WERI-Rb-1 (cell line): ENCODE measurements around the gene NCEH1.
A peak's percentile ranks its signal among the peaks of the same experiment; 100 is the strongest.
"Not testable (repeated sequence)": the region's sequence is repeated elsewhere in the genome, so short reads cannot be mapped to it uniquely, and the experiment has no call there.

Experiments used
- DNase-seq: peaks from one replicate; pipeline ENCODE4 v3.0.0-alpha.2; 2020
- H3K27ac ChIP-seq: fragments of 250-450 bp; sonication (Bioruptor Pico); 2 replicates; pipeline ENCODE4 v1.5.1; 2020; ENCODE audit warnings: mild to moderate bottlenecking, moderate library complexity
- H3K27me3 ChIP-seq: fragments of 250-450 bp; sonication (Bioruptor Pico); 2 replicates; pipeline ENCODE4 v1.5.1; 2021; ENCODE audit warnings: mild to moderate bottlenecking, low read depth, moderate library complexity; ENCODE audit not compliant: insufficient read depth, severe bottlenecking
- H3K36me3 ChIP-seq: fragments of 250-450 bp; sonication (Bioruptor Pico); 2 replicates; pipeline ENCODE4 v1.5.1; 2020; ENCODE audit warnings: mild to moderate bottlenecking, moderate library complexity
- H3K4me3 ChIP-seq: 2 replicates; pipeline ENCODE4 v1.5.1; 2011; ENCODE audit warnings: low read depth, mild to moderate bottlenecking, control low read depth, low read length
- H3K9me3 ChIP-seq: fragments of 250-450 bp; sonication (Bioruptor Pico); 2 replicates; pipeline ENCODE4 v1.5.1; 2021; ENCODE audit warnings: mild to moderate bottlenecking, moderate library complexity; ENCODE audit not compliant: severe bottlenecking
- CTCF ChIP-seq: IDR thresholded peaks from 2 replicates; pipeline ENCODE4 v1.5.1; 2011; ENCODE audit warnings: low read depth, mild to moderate bottlenecking, control low read depth, inconsistent platforms, low read length

NCEH1 gene

GRCh38 chr3:172601066-172601832, 109.6 kb downstream of the NCEH1 start:
- Histone ChIP-seq H3K36me3 (no peaks in the 10 kb centered on the region), H3K9me3 (no peaks in the 10 kb centered on the region), H3K4me3 (no peak overlapping the region), H3K27me3 (no peaks in the 10 kb centered on the region), H3K27ac (no peak overlapping the region)
- DNase-seq: no peak
- no peak for TF ChIP-seq CTCF

DNA sequence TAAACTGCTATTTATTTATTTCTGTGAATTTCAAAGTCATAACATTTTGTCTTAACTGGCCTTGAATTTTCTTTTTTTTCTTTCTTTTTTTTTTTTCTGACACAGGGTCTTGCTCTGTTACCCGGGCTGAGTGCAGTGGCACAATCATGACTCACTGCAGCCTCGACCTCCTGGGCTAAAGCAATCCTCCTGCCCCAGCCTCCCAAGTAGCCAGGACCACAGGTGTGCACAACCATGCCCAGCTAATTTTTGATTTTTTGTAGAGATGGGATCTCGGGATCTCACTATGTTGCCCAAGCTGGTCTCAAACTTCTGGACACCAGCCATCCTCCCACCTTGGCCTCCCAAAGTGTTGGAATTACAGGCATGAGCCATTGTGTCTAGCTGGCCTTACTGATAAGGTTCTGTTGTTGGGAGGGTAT, 110.2 kb downstream of the NCEH1 start:
- no peak for DNase-seq
- no peaks in the 10 kb centered on the region for H3K27me3 ChIP-seq
- no peaks in the 10 kb centered on the region for H3K9me3 ChIP-seq
- TF ChIP-seq CTCF: no peak
- H3K36me3 ChIP-seq: no peaks in the 10 kb centered on the region
- H3K4me3 ChIP-seq: no peak overlapping the region
- no peak overlapping the region for H3K27ac ChIP-seq

DNA sequence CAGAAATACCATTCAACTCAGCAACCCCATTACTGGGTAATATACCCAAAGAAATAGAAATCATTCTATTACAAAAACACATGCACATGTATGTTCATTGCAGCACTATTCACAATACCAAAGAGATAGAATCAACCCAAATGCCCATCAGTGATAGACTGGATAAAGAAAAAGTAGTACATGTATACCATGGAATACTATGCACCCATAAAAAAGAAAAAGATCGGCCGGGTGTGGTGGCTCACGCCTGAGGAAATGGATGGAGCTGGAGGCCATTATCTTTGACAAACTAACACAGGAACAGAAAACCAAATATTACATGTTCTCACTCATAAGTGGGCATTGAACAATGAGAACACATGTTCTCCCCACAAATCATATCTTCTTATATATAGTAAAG, 112.0 kb downstream of the NCEH1 start:
- Histone ChIP-seq H3K27me3 (no peaks in the 10 kb centered on the region), H3K36me3 (no peaks in the 10 kb centered on the region), H3K27ac (no peak overlapping the region), H3K9me3 (no peaks in the 10 kb centered on the region), H3K4me3 (no peak overlapping the region)
- no peak for DNase-seq
- TF ChIP-seq CTCF: no peak

GRCh38 chr3:172596394-172596706, 114.5 kb downstream of the NCEH1 start:
- no peak for DNase-seq
- Histone ChIP-seq H3K36me3 (no peaks in the 10 kb centered on the region), H3K27ac (no peak overlapping the region), H3K27me3 (no peaks in the 10 kb centered on the region), H3K4me3 (no peak overlapping the region), H3K9me3 (no peaks in the 10 kb centered on the region)
- TF ChIP-seq CTCF: no peak

DNA sequence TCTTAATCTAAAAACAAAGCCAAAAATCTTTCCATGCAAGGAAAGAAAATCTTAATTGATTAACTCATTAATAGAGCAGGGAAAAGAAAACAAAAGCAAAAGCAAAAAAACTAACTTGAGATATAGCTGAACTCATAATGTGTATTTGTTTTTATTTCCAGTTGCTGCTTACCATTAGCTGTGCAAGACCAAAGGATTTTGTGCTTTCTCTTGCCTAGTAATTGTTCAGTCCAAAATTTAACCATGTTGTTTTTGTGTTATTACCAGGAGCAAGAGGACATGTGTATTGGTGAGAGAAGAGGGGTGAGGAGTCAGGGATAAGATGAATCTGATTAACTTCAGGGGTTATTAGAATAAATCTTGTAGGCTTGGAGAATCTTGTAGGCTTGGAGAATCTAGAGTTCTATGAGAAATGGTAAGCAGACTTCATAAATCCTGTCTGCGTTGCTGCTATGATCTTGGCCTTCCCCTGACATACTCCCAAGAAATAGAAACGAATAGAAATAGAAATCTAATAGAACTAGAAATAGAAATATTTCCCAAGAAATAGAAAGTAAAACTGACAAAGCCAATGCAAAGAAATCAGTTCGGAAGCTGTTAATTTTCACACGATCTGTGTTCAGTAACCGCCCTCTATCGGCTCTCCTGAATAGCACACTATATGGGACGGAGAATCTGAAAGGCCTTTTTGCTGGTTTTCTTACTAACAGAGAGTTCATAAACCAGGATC, 115.0 kb downstream of the NCEH1 start:
- Histone ChIP-seq H3K27me3 (no peaks in the 10 kb centered on the region), H3K4me3 (peak overlapping the region; percentile 29), H3K27ac (no peak overlapping the region), H3K9me3 (no peaks in the 10 kb centered on the region), H3K36me3 (no peaks in the 10 kb centered on the region)
- DNase-seq: peak; percentile 24
- peak; percentile 63 for TF ChIP-seq CTCF

DNA sequence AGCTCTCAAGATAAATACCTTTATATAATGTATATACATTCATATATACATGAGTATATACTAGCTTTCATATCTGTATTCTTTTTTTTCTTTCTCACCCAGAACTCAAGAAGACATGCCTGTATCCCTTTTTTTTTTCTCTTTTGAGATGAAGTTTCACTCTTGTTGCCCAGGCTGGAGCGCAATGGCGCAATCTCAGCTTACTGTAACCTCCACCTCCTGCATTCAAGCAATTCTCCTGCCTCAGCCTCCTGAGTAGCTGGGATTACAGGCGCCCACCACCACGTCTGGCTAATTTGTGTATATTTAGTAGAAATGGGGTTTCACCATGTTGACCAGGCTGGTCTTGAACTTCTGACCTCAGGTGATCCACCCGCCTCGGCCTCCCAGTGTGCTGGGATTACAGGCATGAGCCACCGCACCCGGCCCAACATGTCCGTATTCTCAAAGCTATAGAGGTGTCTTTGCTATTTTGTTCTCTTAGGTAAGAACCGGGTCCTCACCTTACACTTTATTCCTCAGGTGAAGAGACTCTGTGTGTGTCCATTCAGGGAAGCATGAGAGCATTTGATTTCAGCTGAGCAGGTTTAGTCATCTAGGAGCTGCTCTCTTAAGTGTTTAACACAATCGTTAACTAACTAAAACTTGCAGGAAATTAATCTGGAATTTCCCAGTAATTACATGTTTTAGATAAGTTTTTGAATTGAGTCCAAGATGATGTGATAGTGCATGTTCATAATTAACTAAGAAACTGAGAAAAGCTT, 115.8 kb downstream of the NCEH1 start:
- H3K27me3 ChIP-seq, DNase-seq, H3K36me3 ChIP-seq, H3K9me3 ChIP-seq, H3K4me3 ChIP-seq, H3K27ac ChIP-seq: not testable (repeated sequence)
